Measurements from ENCODE around the gene VAC14.

DNA sequence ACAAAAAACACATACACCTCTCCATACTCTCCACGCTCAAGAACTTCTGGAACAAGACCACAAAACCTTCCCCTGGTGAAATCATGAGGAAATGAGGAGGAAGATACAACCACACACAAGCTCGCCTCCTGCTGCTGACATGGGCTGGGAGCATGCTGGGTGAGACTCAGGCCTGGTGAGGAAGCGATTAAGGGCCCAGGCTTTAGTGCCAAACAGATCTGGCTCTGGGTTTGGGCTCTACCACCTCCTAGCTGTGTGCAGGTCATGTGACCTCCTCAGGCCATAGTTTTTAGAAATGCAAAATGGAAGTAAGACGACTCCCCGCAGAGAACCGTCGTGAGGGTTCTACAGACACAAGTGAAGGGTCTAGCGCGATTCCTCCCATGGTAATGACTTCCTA is 41.3 kb downstream of the VAC14 start:
- TF ChIP-seq, protein P1, sequence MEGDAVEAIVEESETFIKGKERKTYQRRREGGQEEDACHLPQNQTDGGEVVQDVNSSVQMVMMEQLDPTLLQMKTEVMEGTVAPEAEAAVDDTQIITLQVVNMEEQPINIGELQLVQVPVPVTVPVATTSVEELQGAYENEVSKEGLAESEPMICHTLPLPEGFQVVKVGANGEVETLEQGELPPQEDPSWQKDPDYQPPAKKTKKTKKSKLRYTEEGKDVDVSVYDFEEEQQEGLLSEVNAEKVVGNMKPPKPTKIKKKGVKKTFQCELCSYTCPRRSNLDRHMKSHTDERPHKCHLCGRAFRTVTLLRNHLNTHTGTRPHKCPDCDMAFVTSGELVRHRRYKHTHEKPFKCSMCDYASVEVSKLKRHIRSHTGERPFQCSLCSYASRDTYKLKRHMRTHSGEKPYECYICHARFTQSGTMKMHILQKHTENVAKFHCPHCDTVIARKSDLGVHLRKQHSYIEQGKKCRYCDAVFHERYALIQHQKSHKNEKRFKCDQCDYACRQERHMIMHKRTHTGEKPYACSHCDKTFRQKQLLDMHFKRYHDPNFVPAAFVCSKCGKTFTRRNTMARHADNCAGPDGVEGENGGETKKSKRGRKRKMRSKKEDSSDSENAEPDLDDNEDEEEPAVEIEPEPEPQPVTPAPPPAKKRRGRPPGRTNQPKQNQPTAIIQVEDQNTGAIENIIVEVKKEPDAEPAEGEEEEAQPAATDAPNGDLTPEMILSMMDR (IDR thresholded peaks at IDR 0.05), result no peak
- no peak for TF ChIP-seq POLR2A (IDR thresholded peaks at IDR 0.05)
